Cardiac septum (tissue), 1 donor: ENCODE measurements around the gene ITGB8. TPM values are rescaled to one million over a fixed set of nuclear protein-coding genes. Genes with fewer than 3 reads are reported as not detected.

Source experiments
- DNase-seq: peaks from one replicate; pipeline ENCODE4 v3.0.0-alpha.2; 2020; ENCODE audit warnings: low spot score
- intact Hi-C: fragments of 100-400 bp; cut with DNase I; formaldehyde crosslinking; loops from one replicate; pipeline ENCODE4 v1.14.0; 2022
- total RNA-seq: library from RNA; stranded (reverse); fragmentation: NEBNext Ultra II Directional; extraction: Animal tissue kit (Norgen Biotek cat#: 25700); gene quantifications from one replicate; pipeline ENCODE4 v1.2.1, GENCODE V29; 2021
- donor health status: DM: no; HTN: no; CAD: no.

Gene ITGB8
- total RNA-seq, 1 donor from 2014 or later = 1.5 TPM

GRCh38 chr7:20441991-20442441, 111.3 kb downstream of the ITGB8 start:
- no peak for DNase-seq
- intact Hi-C loops = no loop called here

- DNase-seq = no peak
- intact Hi-C loops = no loop called here
These were observed 112.3 kb downstream of the ITGB8 start for GRCh38 chr7:20442951-20443350.

- no peak for DNase-seq
- intact Hi-C loops = no loop called here
These were observed 113.5 kb downstream of the ITGB8 start for GRCh38 chr7:20444030-20444800.

- no peak for DNase-seq
- intact Hi-C loops = no loop called here
These were observed 116.4 kb downstream of the ITGB8 start for GRCh38 chr7:20447021-20447650.

GRCh38 chr7:20449176-20449575, 118.5 kb downstream of the ITGB8 start:
- no peak for DNase-seq
- intact Hi-C loops = no loop called here

- intact Hi-C loops = no loop called here
- DNase-seq = no peak
These were observed 119.8 kb downstream of the ITGB8 start for GRCh38 chr7:20450536-20450935.

- intact Hi-C loops = no loop called here
- no peak for DNase-seq
These were observed 123.5 kb downstream of the ITGB8 start for GRCh38 chr7:20454202-20454601.

GRCh38 chr7:20456701-20457100, 126.0 kb downstream of the ITGB8 start:
- intact Hi-C loops = no loop called here
- DNase-seq = no peak

GRCh38 chr7:20458521-20458920, 127.8 kb downstream of the ITGB8 start:
- no peak for DNase-seq
- intact Hi-C loops = no loop called here

- DNase-seq = no peak
- intact Hi-C loops = no loop called here
These were observed 128.7 kb downstream of the ITGB8 start for GRCh38 chr7:20459419-20459818.

- intact Hi-C loops = no loop called here
- DNase-seq = no peak
These were observed 134.2 kb downstream of the ITGB8 start for GRCh38 chr7:20464891-20465290.

Other genes starting within 250 kb of the ITGB8 start
- gene MACC1, start 113.5 kb upstream of the ITGB8 start, total RNA-seq = 0.13 TPM